Tibial artery (tissue), 4 donors: ENCODE data around the gene HOXD8.

Experiments used
- DNase-seq, 2 donors: peaks; one replicate each; pipeline ENCODE4 v3.0.0-alpha.2; 2019
- H3K27ac ChIP-seq, 2 donors: fragments of 200-600 bp; sonication (generic) in 1 of 2; 1 replicate in 1 of 2; 2 replicates in 1 of 2; pipeline ENCODE4 v1.5.1; 2018 to 2019; ENCODE audit warnings: mild to moderate bottlenecking in 1 of 2
- H3K27me3 ChIP-seq, 2 donors: fragments of 200-600 bp; sonication (generic) in 1 of 2; one replicate each; pipeline versions ENCODE4 v1.5.1 to v1.6.0; 2016 to 2019
- H3K36me3 ChIP-seq, 3 donors: fragments of 200-600 bp; sonication (generic) in 2 of 3; one replicate each; pipeline ENCODE4 v1.5.1; 2016 to 2019; ENCODE audit warnings: mild to moderate bottlenecking in 2 of 3
- H3K4me1 ChIP-seq, 4 donors: fragments of 200-600 bp; sonication (generic) in 2 of 4; 1 replicate in 3 of 4; 2 replicates in 1 of 4; pipeline ENCODE4 v1.5.1; 2016 to 2019
- H3K4me3 ChIP-seq, 2 donors: fragments of 200-600 bp; sonication (generic) in 1 of 2; 1 replicate in 1 of 2; 2 replicates in 1 of 2; pipeline ENCODE4 v1.5.1; 2018 to 2019; ENCODE audit warnings: mild to moderate bottlenecking in 2 of 2
- H3K9me3 ChIP-seq, 3 donors: fragments of 200-600 bp; sonication (generic) in 1 of 3; one replicate each; pipeline ENCODE4 v1.5.1; 2016 to 2019
- CTCF ChIP-seq, 2 experiments: fragments of 200-600 bp in 1 of 2; fragments of 450-650 bp in 1 of 2; IDR thresholded peaks; one replicate each; pipeline ENCODE4 v1.5.1; 2017 to 2019; ENCODE audit warnings: antibody characterized with exemption in 2 of 2, mild to moderate bottlenecking in 1 of 2, moderate library complexity in 1 of 2
- intact Hi-C: fragments of 100-400 bp; cut with DNase I; formaldehyde crosslinking; loops from one replicate; pipeline ENCODE4 v1.15.0; 2023; ENCODE audit warnings: low total_unique reads

The HOXD8 gene

GRCh38 chr2:176137906-176138305 lies 8.4 kb downstream of the HOXD8 start:
- Histone ChIP-seq H3K27ac (no peak overlapping the region), H3K4me1 (peaks cover 0 to 46% (median 26%) of the 10 kb centered on the region in 4 donors), H3K27me3 (peaks cover 0 to 16% of the 10 kb centered on the region in 2 donors), H3K4me3 (no peak overlapping the region), H3K36me3 (no peaks in the 10 kb centered on the region), H3K9me3 (no peaks in the 10 kb centered on the region)
- TF ChIP-seq CTCF (IDR thresholded peaks at IDR 0.05), result no peak
- DNase-seq, result no peak
- intact Hi-C loops, result no loop called here

GRCh38 chr2:176138526-176138922 lies 9.0 kb downstream of the HOXD8 start:
- H3K4me3 ChIP-seq, result peak overlapping the region in 1 of 2 donors; percentile 57
- no peaks in the 10 kb centered on the region for H3K36me3 ChIP-seq
- H3K27ac ChIP-seq, result peak overlapping the region in 1 of 2 donors; percentile 57
- no peaks in the 10 kb centered on the region for H3K9me3 ChIP-seq
- peaks cover 0 to 40% (median 23%) of the 10 kb centered on the region in 4 donors for H3K4me1 ChIP-seq
- TF ChIP-seq CTCF (IDR thresholded peaks at IDR 0.05), result no peak
- intact Hi-C loops, result no loop called here
- DNase-seq, result peak in 1 of 2 donors; percentile 19
- peaks cover 0 to 16% of the 10 kb centered on the region in 2 donors for H3K27me3 ChIP-seq

- no peaks in the 10 kb centered on the region for H3K9me3 ChIP-seq
- H3K27ac ChIP-seq, result peak overlapping the region; percentile 57 to 60
- intact Hi-C loops, result no loop called here
- peaks cover 0 to 16% of the 10 kb centered on the region in 2 donors for H3K27me3 ChIP-seq
- peaks cover 0 to 39% (median 22%) of the 10 kb centered on the region in 4 donors for H3K4me1 ChIP-seq
- DNase-seq, result peak in 1 of 2 donors; percentile 32
- no peaks in the 10 kb centered on the region for H3K36me3 ChIP-seq
- peak overlapping the region; percentile 48 to 57 for H3K4me3 ChIP-seq
- TF ChIP-seq CTCF (IDR thresholded peaks at IDR 0.05), result no peak
Measured at GRCh38 chr2:176138923-176139660, 9.6 kb downstream of the HOXD8 start.

GRCh38 chr2:176139661-176140512 lies 10.4 kb downstream of the HOXD8 start:
- no peak for TF ChIP-seq CTCF (IDR thresholded peaks at IDR 0.05)
- no peak for DNase-seq
- H3K9me3 ChIP-seq, result no peaks in the 10 kb centered on the region
- peak overlapping the region; percentile 57 to 60 for H3K27ac ChIP-seq
- H3K4me3 ChIP-seq, result peak overlapping the region; percentile 48 to 57
- peaks cover 0 to 39% (median 22%) of the 10 kb centered on the region in 4 donors for H3K4me1 ChIP-seq
- intact Hi-C loops, result loop anchor here (2.0 to 5.0 kb wide), 3 partner anchors 315 to 497 kb away; no protein-coding TSS in a partner anchor
- peaks cover 0 to 16% of the 10 kb centered on the region in 2 donors for H3K27me3 ChIP-seq
- H3K36me3 ChIP-seq, result no peaks in the 10 kb centered on the region

GRCh38 chr2:176140513-176141317 lies 11.2 kb downstream of the HOXD8 start:
- no peaks in the 10 kb centered on the region for H3K9me3 ChIP-seq
- peak overlapping the region; percentile 48 to 57 for H3K4me3 ChIP-seq
- H3K4me1 ChIP-seq, result peaks cover 0 to 34% (median 19%) of the 10 kb centered on the region in 4 donors
- no peaks in the 10 kb centered on the region for H3K36me3 ChIP-seq
- DNase-seq, result peak; percentile 51 to 85
- peak; percentile 94 to 95 for TF ChIP-seq CTCF (IDR thresholded peaks at IDR 0.05)
- H3K27ac ChIP-seq, result peak overlapping the region; percentile 57 to 60
- intact Hi-C loops, result loop anchor here (2.0 to 5.0 kb wide), 3 partner anchors 314 to 497 kb away; no protein-coding TSS in a partner anchor
- peaks cover 0 to 19% of the 10 kb centered on the region in 2 donors for H3K27me3 ChIP-seq
